Right cardiac atrium (tissue), 5 donors: Measurements from ENCODE around the gene PEMT. TPM values are rescaled to one million over a fixed set of nuclear protein-coding genes. Genes with fewer than 3 reads are reported as not detected.

Experiments used
- ATAC-seq, 2 donors: fragments of 200-7000 bp; cut with Tn5 transposase; one replicate each; pipeline versions ENCODE4 v1.8.0 to v1.9.1; 2020; ENCODE audit warnings: moderate library complexity in 2 of 2, mild to moderate bottlenecking in 1 of 2
- DNase-seq, 3 donors: peaks; one replicate each; pipeline ENCODE4 v3.0.0-alpha.2; 2020
- H3K27ac ChIP-seq: one replicate; pipeline ENCODE4 v1.5.1; 2013; ENCODE audit warnings: mild to moderate bottlenecking, low read length, control low read depth, moderate library complexity
- H3K27me3 ChIP-seq: one replicate; pipeline ENCODE4 v1.6.1; 2013; ENCODE audit not compliant: control insufficient read depth, insufficient read depth
- H3K4me1 ChIP-seq: one replicate; pipeline ENCODE4 v1.6.1; 2013; ENCODE audit warnings: low read length; ENCODE audit not compliant: control insufficient read depth, insufficient read depth
- H3K4me3 ChIP-seq: one replicate; pipeline ENCODE4 v1.5.1; 2013; ENCODE audit warnings: low read length, control low read depth
- H3K9me3 ChIP-seq: one replicate; pipeline ENCODE4 v1.6.1; 2013; ENCODE audit warnings: low read length; ENCODE audit not compliant: control insufficient read depth
- WGBS: extraction: QIAGEN DNeasy Blood & Tissue Kit; methylation state at CpG from one replicate; pipeline ENCODE4 v1.1.7; 2013; 5-methylcytosine and 5-hydroxymethylcytosine counted together
- intact Hi-C, 4 donors: fragments of 100-400 bp; cut with DNase I; formaldehyde crosslinking; loops; one replicate each; pipeline versions ENCODE4 v1.11.0 to v1.14.0; 2022 to 2023
- polyA plus RNA-seq: library from polyadenylated mRNA; stranded (reverse); fragments of 200-250 nt; gene quantifications from one replicate; pipeline ENCODE4 v1.2.3, GENCODE V29; 2013
- total RNA-seq, 4 donors: library from RNA; stranded (reverse); fragmentation: NEBNext Ultra II Directional; extraction: Animal tissue kit (Norgen Biotek cat#: 25700); gene quantifications; one replicate each; pipeline ENCODE4 v1.2.1, GENCODE V29; 2021
- donor health status: healthy with polysubstance abuse.
- donor health status: DM: no; HTN: yes; CAD: no.
- donor health status: DM: no; HTN: no; CAD: no.
- donor health status: DM: no; HTN: yes; CAD: no; lungs with severe emphysema.
- donor health status: DM: yes; HTN: yes; CAD: no.

Gene PEMT
- total and polyA plus RNA-seq, 5 donors = 18.4 to 28.5 (median 19.6) TPM

DNA sequence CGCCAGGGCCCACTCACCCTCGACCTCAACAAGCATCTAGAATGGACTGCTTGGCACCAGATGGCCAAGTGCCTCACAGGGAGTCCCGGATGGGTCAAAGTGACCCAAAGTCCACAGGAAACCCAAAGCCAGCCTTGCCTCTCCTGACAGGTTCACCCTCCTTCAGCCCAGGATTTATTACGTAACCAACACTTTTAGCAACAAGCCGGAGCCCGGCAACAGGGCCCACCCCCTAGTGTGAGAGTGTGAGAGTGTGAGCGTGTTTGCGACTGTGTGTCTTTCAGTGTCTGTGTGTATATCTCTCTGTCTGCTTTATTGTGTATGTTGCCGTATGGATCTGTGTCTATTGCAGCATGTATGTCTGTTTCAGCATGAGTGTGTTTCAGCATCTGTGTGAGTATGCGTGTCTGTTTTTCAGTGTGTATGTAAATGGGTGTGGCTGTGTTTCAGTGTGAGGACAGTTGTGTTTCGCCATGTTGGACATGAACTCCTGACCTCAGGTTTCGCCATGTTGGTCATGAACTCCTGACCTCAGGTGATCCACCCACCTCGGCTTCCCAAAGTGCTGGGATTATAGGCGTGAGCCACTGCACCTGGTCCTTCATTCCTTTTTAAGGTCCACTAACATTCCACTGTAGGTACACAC lies 13.7 kb upstream of the PEMT start:
- Histone ChIP-seq H3K27me3 (no peaks in the 10 kb centered on the region), H3K9me3 (no peaks in the 10 kb centered on the region), H3K27ac (no peak overlapping the region), H3K4me3 (no peak overlapping the region), H3K4me1 (peaks cover 6% of the 10 kb centered on the region)
- 82% methylated on average over 14 of the region's 14 CpGs for WGBS
- intact Hi-C loops = no loop called here
- DNase-seq (no peak), ATAC-seq (no peak)

DNA sequence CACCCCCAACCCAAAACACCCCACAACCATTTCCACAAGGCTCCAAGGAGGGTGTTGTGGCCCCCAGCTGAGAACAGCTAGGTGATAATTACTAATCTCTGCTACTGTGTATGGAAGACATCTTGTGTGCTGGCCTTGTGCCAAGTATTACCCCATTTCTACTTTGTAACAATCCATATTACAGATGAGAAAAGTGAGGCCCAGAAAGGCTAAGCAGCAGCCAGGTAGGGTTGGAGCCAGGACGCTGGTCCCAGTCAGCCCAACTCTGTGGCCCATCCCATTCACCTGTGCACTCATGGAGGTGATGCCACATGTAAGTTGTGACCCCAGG lies 12.4 kb upstream of the PEMT start:
- ATAC-seq = no peak

DNA sequence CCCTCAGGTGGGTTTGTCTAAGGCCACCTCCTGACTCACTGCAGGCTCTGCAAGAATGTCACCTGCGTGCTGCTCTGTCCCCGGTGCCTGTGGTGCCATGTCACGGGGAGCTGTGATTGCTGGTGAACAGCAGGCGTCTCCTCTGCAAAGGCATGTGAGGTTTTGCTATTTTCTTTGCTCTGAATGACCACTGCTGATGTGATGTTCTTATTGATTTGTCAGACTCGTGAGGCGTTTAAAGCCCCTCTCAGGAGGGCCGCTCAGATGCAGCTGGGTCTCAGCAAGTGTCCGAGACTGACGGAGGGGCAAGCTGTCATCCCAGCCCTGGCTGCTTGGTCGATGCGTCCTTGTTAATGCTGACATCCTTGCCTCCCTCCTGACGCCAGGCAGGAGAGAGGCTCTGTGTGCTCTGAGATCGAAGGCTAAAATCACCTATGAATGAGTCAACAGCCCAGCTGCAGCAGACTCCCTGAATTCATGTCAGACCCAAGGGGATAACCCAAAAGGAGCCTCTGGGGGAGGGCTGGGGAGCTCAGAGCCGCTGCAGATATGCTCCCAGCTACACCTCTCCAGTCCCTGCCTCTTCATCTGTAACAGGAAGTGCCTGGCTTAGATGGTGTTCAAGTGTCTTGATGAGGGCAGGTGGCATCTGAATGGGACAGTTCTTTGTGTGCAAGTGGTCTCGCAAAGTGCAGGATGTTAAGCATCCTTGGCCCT lies 11.8 kb upstream of the PEMT start:
- 62% methylated on average over 15 of the region's 15 CpGs for WGBS
- no peaks in the 10 kb centered on the region for H3K27me3 ChIP-seq

More for the DNA sequence above, 12.4 kb upstream of the PEMT start:
- H3K9me3 ChIP-seq = no peaks in the 10 kb centered on the region
- no peak overlapping the region for H3K4me3 ChIP-seq
- H3K27me3 ChIP-seq = no peaks in the 10 kb centered on the region
- H3K27ac ChIP-seq = no peak overlapping the region
- DNase-seq = no peak
- WGBS = 100% methylated on average over 1 of the region's 1 CpG
- intact Hi-C loops = no loop called here
- peaks cover 6% of the 10 kb centered on the region for H3K4me1 ChIP-seq

DNA sequence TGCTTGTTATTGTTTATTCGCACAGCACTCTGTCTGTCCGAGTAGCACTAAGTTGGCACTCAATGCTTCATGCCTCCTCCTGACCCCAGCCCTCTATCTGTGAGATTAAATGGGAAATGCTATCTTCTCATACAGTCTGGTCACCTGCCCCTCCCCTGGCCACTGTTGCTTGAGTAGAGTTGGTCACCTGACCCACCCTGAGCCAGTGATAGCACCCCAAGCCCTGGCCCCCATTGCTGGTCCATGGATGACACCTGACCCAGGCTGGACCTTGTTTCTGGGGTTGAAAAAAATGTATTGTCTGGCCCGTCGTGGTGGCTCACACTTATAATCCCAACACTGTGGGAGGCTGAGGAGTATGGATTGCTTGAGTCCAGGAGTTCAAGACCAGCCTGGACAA lies 8.5 kb upstream of the PEMT start:
- no peaks in the 10 kb centered on the region for H3K27me3 ChIP-seq
- no peak overlapping the region for H3K27ac ChIP-seq
- no peak overlapping the region for H3K4me3 ChIP-seq
- H3K4me1 ChIP-seq = no peaks in the 10 kb centered on the region
- 87% methylated on average over 4 of the region's 4 CpGs for WGBS
- DNase-seq (no peak), ATAC-seq (no peak)
- no peaks in the 10 kb centered on the region for H3K9me3 ChIP-seq
- intact Hi-C loops = no loop called here

More for the DNA sequence above, 11.8 kb upstream of the PEMT start:
- DNase-seq = no peak
- no peak overlapping the region for H3K4me3 ChIP-seq
- H3K4me1 ChIP-seq = peaks cover 6% of the 10 kb centered on the region
- ATAC-seq = no peak
- H3K27ac ChIP-seq = no peak overlapping the region
- intact Hi-C loops = no loop called here
- H3K9me3 ChIP-seq = no peaks in the 10 kb centered on the region

DNA sequence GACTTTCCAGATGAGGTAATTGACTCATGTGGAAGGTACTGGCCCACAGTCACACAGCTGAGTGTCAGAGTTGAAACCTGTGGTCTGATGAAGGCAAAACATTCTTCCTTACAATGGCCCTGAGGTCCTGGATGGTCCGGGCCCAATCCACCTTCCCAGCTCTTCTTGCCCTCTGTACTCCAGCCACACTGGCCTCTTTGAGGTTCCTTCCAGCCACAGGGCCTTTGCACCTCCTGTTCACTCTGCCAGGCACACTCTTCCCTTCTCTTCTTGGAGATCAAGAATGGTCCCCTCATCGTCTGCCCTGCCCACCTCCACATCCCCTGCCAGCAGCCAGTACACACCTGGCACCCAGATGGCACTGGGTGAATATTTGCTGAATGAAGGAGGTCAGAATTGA lies 6.5 kb upstream of the PEMT start:
- 90% methylated on average over 2 of the region's 2 CpGs for WGBS
- Histone ChIP-seq H3K27ac (no peak overlapping the region), H3K27me3 (no peaks in the 10 kb centered on the region), H3K4me1 (no peaks in the 10 kb centered on the region), H3K4me3 (no peak overlapping the region), H3K9me3 (no peaks in the 10 kb centered on the region)
- DNase-seq = no peak
- intact Hi-C loops = no loop called here
- ATAC-seq = no peak

DNA sequence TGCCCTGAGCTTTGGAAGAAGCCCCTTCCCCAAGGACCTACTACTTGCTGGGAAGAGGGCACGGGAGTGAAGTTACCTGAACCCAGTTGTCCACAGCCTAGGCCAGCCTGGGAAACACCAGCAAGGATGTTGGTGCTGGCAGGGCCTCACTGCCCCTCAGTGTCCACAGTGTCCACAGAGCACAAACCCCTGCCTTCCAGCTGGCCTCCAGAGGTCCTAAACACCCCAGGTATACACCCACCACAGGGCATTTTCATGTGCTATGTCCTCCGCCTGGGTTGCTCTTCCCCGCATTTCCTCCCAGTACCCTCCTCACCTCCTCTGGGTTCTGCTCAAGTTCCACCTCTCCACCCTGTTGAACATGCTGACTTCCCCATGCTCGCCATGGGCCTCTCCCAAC lies 4.2 kb upstream of the PEMT start:
- Histone ChIP-seq H3K27ac (no peak overlapping the region), H3K4me3 (no peak overlapping the region), H3K27me3 (no peaks in the 10 kb centered on the region), H3K9me3 (no peaks in the 10 kb centered on the region), H3K4me1 (peaks cover 4% of the 10 kb centered on the region)
- 90% methylated on average over 4 of the region's 4 CpGs for WGBS
- ATAC-seq = no peak
- intact Hi-C loops = no loop called here
- no peak for DNase-seq

DNA sequence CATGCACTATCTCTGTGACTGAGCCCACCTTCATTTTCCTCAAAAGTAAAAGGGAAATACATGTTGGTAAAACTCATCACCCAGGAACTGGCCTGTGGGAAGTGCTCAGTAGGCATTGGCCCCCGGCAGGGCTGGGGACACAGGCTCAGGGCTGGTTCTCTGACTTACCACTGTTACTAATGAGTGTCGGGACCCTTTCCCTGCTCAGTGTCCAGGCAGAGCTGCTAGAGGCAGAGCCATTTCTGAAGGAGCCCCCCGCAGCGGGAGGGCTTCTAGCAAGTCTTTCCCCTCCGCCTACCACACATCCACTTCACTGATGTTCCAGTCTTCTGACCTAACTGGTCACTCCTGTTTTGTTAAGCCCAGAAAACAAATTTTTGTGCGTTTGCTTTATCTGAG lies 1.7 kb upstream of the PEMT start:
- H3K4me3 ChIP-seq = no peak overlapping the region
- intact Hi-C loops = no loop called here
- WGBS = 79% methylated on average over 6 of the region's 6 CpGs
- no peaks in the 10 kb centered on the region for H3K27me3 ChIP-seq
- H3K9me3 ChIP-seq = no peaks in the 10 kb centered on the region
- ATAC-seq (no peak), DNase-seq (no peak)
- no peak overlapping the region for H3K27ac ChIP-seq
- peaks cover 5% of the 10 kb centered on the region for H3K4me1 ChIP-seq

DNA sequence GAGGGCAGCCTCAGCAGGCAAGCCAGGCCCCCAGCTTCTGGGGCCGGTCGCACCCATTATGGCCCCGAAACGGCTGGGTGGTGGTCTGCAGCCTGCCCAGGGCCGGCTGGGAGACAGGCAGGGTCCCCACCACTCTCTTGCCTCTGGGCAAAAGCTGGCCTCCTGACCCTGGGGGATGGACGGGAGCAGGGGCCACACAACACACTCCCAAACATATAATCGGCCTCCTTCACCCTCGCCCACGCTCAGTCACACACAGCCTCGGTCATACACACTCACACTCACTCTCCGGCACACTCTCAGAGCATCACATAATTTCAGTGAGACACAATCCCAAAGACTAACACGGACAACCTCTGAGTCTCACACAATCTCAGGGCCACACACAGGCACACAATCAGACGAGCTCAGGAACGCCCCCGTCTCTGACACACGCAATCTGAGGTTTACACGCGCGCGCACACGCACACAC lies 589 bp downstream of the PEMT start:
- no peak for ATAC-seq
- peak overlapping the region; percentile 82 for H3K27ac ChIP-seq
- H3K4me1 ChIP-seq = peaks cover 5% of the 10 kb centered on the region
- DNase-seq = peak in 2 of 3 donors; percentile 44 to 54
- no peaks in the 10 kb centered on the region for H3K9me3 ChIP-seq
- H3K4me3 ChIP-seq = peak overlapping the region; percentile 99
- intact Hi-C loops = no loop called here
- under 1% methylated on average over 21 of the region's 21 CpGs for WGBS
- H3K27me3 ChIP-seq = no peaks in the 10 kb centered on the region

DNA sequence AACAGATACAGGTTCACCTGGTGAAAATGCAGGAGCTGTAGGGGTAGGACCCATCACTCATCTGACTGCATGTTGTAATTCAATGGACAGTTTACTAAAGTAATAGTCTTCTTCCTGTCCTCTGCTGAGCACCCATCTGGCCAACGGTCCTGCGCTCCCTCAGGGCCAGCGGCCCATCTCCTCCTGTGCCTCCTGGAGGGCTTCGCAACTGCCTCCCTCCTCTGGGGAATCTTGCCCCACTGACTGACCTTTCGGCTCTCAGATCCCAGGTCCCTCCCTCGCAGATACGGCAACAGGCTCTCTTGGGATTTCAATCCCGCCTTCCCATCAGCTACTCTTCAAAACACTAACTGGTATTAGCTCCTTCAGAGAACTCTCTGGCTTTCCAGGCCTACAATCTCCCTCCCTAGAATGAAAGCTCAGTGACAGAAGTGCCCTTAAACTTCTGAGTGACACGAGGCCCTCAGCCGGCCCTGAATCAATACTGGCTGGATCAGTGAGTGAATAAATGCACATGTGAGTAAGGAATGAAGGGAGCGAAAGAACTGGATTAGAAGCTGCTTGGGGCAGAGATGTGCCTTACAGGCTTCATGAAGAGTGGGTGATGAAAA lies 1.3 kb downstream of the PEMT start:
- Histone ChIP-seq H3K9me3 (no peaks in the 10 kb centered on the region), H3K27me3 (no peaks in the 10 kb centered on the region), H3K4me1 (peaks cover 5% of the 10 kb centered on the region), H3K27ac (no peak overlapping the region), H3K4me3 (peak overlapping the region; percentile 99)
- intact Hi-C loops = no loop called here
- peak in 1 of 3 donors; percentile 44 for DNase-seq
- ATAC-seq = no peak
- WGBS = 51% methylated on average over 11 of the region's 11 CpGs

DNA sequence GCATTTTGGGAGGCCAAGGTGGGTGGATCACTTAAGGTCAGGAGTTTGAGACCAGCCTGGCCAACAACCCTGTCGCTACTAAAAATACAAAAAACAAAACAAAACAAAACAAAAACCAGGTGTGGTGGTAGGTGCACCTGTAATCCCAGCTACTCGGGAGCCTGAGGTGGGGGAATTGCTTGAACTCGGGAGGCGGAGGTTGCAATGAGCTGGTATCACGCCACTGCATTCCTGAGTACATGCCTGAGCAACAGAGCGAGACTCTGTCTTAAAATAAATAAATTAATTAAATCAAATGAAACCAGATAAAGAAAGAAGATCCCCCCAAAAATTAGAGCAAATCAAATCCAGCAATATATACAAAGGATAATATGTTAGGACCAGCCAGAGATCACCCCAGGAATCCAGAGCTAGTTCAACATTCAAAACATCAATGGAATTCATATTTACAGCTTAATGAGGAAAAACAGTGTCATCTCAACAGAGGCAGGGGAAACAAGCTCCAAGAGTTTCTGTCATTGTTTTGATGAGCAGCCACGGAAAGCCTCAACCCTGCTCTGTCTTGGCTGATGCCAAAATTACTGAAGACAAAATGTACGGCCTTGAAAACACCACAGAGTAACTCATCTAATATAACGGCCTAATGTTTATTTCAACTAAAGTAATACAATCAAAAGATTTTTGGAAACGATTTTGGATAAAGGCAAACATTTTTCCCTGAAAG lies 3.7 kb downstream of the PEMT start:
- intact Hi-C loops = no loop called here
- H3K27ac ChIP-seq = no peak overlapping the region
- ATAC-seq (no peak), DNase-seq (no peak)
- H3K4me3 ChIP-seq = no peak overlapping the region
- WGBS = 78% methylated on average over 10 of the region's 10 CpGs
- H3K27me3 ChIP-seq = no peaks in the 10 kb centered on the region
- peaks cover 5% of the 10 kb centered on the region for H3K4me1 ChIP-seq
- no peaks in the 10 kb centered on the region for H3K9me3 ChIP-seq

DNA sequence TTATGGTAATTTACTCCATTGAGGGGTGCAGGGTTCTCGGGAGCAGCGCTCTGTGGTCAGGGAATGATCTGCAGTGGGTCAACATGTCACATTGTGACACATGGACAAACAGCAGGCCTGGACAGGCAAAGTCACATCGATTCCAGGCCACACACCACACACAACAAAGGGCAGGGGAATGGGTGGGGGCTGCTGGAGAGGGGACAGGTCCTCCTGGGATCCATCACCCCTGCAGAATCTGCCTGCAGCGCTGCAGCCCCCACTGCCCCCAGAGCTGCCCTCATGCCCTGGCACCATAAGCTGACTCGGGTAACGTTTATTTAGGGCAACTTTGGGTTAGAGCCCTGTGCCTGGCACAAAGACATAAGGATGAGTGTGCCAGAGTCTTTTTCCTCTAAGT lies 9.1 kb downstream of the PEMT start:
- DNase-seq (peak in 1 of 3 donors; percentile 8), ATAC-seq (no peak)
- peaks cover 6% of the 10 kb centered on the region for H3K4me1 ChIP-seq
- H3K27ac ChIP-seq = no peak overlapping the region
- H3K9me3 ChIP-seq = no peaks in the 10 kb centered on the region
- WGBS = 86% methylated on average over 6 of the region's 6 CpGs
- H3K4me3 ChIP-seq = no peak overlapping the region
- intact Hi-C loops = no loop called here
- H3K27me3 ChIP-seq = no peaks in the 10 kb centered on the region
